GM18502 (cell line): ENCODE results near the gene CLRN1.
A peak's percentile ranks its signal among the peaks of the same experiment; 100 is the strongest.

ENCODE experiments used
- ATAC-seq: cut with Tn5 transposase; IDR thresholded peaks from one replicate; pipeline ENCODE4 v1.9.1; 2021; ENCODE audit warnings: mild to moderate bottlenecking; ENCODE audit not compliant: unreplicated experiment, poor library complexity

The CLRN1 gene

GRCh38 chr3:150925751-150926201 is 46.8 kb downstream of the CLRN1 start:
- ATAC-seq = peak; percentile 96

- ATAC-seq = no peak
Measured at GRCh38 chr3:150922611-150923010, 49.9 kb downstream of the CLRN1 start.

GRCh38 chr3:150921209-150921608 is 51.3 kb downstream of the CLRN1 start:
- ATAC-seq = no peak

GRCh38 chr3:150920236-150920635 is 52.3 kb downstream of the CLRN1 start:
- no peak for ATAC-seq

GRCh38 chr3:150917951-150918350 is 54.6 kb downstream of the CLRN1 start:
- no peak for ATAC-seq

GRCh38 chr3:150913133-150913922 is 59.2 kb downstream of the CLRN1 start:
- peak; percentile 33 for ATAC-seq

- peak; percentile 86 for ATAC-seq
Measured at GRCh38 chr3:150912501-150912900, 60.0 kb downstream of the CLRN1 start.

GRCh38 chr3:150911771-150912170 is 60.8 kb downstream of the CLRN1 start:
- no peak for ATAC-seq

- no peak for ATAC-seq
Measured at GRCh38 chr3:150906461-150906860, 66.1 kb downstream of the CLRN1 start.

- no peak for ATAC-seq
Measured at GRCh38 chr3:150905746-150906145, 66.8 kb downstream of the CLRN1 start.

- ATAC-seq = no peak
Measured at GRCh38 chr3:150905339-150905738, 67.2 kb downstream of the CLRN1 start, which contains the start of gene MINDY4B. MINDY4B (minus strand) TSS chr3:150905439; CDS start chr3:150905439, 0 bp downstream.

GRCh38 chr3:150902988-150903387 is 69.5 kb downstream of the CLRN1 start:
- ATAC-seq = no peak

GRCh38 chr3:150901793-150902192 is 70.7 kb downstream of the CLRN1 start:
- no peak for ATAC-seq

- ATAC-seq = no peak
Measured at GRCh38 chr3:150899141-150899540, 73.4 kb downstream of the CLRN1 start.

- no peak for ATAC-seq
Measured at GRCh38 chr3:150898046-150898754, 74.3 kb downstream of the CLRN1 start.

GRCh38 chr3:150897592-150897991 is 74.9 kb downstream of the CLRN1 start:
- no peak for ATAC-seq

GRCh38 chr3:150890831-150891230 is 81.7 kb downstream of the CLRN1 start:
- no peak for ATAC-seq

- no peak for ATAC-seq
Measured at GRCh38 chr3:150890295-150890694, 82.2 kb downstream of the CLRN1 start.

GRCh38 chr3:150889106-150889505 is 83.4 kb downstream of the CLRN1 start:
- ATAC-seq = no peak

GRCh38 chr3:150887031-150887430 is 85.5 kb downstream of the CLRN1 start:
- ATAC-seq = no peak

- no peak for ATAC-seq
Measured at GRCh38 chr3:150885535-150885934, 87.0 kb downstream of the CLRN1 start.
